Small intestine (tissue), 7 donors: ENCODE data around the gene DYNC1H1. TPM values are rescaled to one million over a fixed set of nuclear protein-coding genes. Genes with fewer than 3 reads are reported as not detected.
"Not testable (repeated sequence)": the region's sequence is repeated elsewhere in the genome, so short reads cannot be mapped to it uniquely, and the experiment has no call there.

Experiments
- DNase-seq, 2 donors: peaks; one replicate each; pipeline versions ENCODE4 v3.0.0 to v3.0.0-alpha.2; 2013
- FAIRE-seq: peaks from 2 replicates; lab custom pipeline; 2012; peaks lifted over from hg19 to GRCh38; lab: Jason Lieb, UNC
- H3K27ac ChIP-seq, 3 donors: one replicate each; pipeline ENCODE4 v1.5.1; 2013; ENCODE audit warnings: low read length in 2 of 3, mild to moderate bottlenecking in 2 of 3, control low read depth in 1 of 3, inconsistent platforms in 1 of 3, low read depth in 1 of 3, moderate library complexity in 1 of 3
- H3K27me3 ChIP-seq, 3 donors: one replicate each; pipeline ENCODE4 v1.6.1; 2013; ENCODE audit warnings: low read length in 3 of 3, inconsistent platforms in 1 of 3; ENCODE audit not compliant: control insufficient read depth in 3 of 3, insufficient read depth in 3 of 3
- H3K36me3 ChIP-seq, 3 donors: one replicate each; pipeline ENCODE4 v1.6.1; 2013; ENCODE audit warnings: low read length in 3 of 3, inconsistent platforms in 1 of 3, low read depth in 1 of 3, mild to moderate bottlenecking in 1 of 3, moderate library complexity in 1 of 3; ENCODE audit not compliant: control insufficient read depth in 3 of 3, insufficient read depth in 2 of 3
- H3K4me1 ChIP-seq, 3 donors: one replicate each; pipeline ENCODE4 v1.6.1; 2013; ENCODE audit warnings: low read length in 2 of 3, inconsistent platforms in 1 of 3, low read depth in 1 of 3, mild to moderate bottlenecking in 1 of 3, moderate library complexity in 1 of 3; ENCODE audit not compliant: control insufficient read depth in 3 of 3, insufficient read depth in 2 of 3
- H3K4me3 ChIP-seq, 3 donors: one replicate each; pipeline ENCODE4 v1.5.1; 2013; ENCODE audit warnings: low read length in 3 of 3, control low read depth in 1 of 3, inconsistent platforms in 1 of 3, low read depth in 1 of 3, mild to moderate bottlenecking in 1 of 3, moderate library complexity in 1 of 3
- H3K9me3 ChIP-seq, 2 donors: one replicate each; pipeline ENCODE4 v1.6.1; 2013; ENCODE audit warnings: low read depth in 1 of 2, low read length in 1 of 2; ENCODE audit not compliant: control insufficient read depth in 2 of 2, insufficient read depth in 1 of 2
- WGBS, 3 donors: extraction: QIAGEN DNeasy Blood & Tissue Kit; methylation state at CpG; one replicate each; pipeline ENCODE4 v1.1.7; 2013; 5-methylcytosine and 5-hydroxymethylcytosine counted together
- polyA plus RNA-seq, 4 donors: library from polyadenylated mRNA; stranded (reverse) in 3 of 4; unstranded in 1 of 4; fragments of 200-250 nt in 3 of 4; fragments of 120-200 nt in 1 of 4; gene quantifications; one replicate each; pipeline versions ENCODE4 v1.2.1 to v1.2.3, GENCODE V29; 2013
- donor health status: healthy with polysubstance abuse.
- donor health status: control.
- donor health status: control.
- donor health status: Bipolar disorder and iron deficiency.
- donor health status: healthy.

Gene DYNC1H1
- polyA plus RNA-seq, 4 donors = 74.3 to 248 (median 116) TPM

DNA sequence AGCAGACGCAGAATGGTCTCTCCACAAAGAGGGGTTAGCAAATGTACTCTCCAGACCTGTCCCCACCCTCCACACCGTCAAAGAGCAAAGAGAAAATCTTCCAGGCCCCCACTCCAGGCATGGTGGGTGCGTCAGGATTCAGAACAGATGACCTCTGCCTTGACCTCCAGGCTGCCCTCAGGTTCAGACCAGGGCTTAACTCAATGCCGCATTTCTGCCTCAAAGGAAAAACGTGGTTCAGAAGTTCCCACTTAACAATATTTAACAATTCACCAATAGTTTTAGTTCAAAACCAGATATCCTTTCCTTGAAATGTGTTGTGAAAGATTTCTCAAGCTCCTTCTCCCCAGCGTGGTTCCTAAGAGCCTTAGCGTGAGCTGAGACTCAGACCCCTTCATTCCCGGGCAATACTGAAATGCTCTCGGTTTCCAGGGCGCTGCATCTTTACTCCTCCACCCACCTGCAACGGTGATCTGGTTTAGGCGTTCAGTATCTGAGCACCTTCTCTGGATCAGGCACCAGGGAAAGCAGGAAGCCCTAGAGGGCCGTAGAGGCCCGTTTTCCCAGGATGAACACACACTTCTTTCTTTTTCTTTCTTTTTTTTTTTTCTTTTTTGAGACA, 99.5 kb downstream of the DYNC1H1 start:
- 50 to 69% (median 64%) methylated on average over 14 of the region's 14 CpGs for WGBS, 3 donors
- peaks cover 0 to 7% (median 0%) of the 10 kb centered on the region in 3 donors for H3K4me1 ChIP-seq
- DNase-seq = no peak
- H3K36me3 ChIP-seq = no peaks in the 10 kb centered on the region
- no peaks in the 10 kb centered on the region for H3K27me3 ChIP-seq
- no peaks in the 10 kb centered on the region for H3K9me3 ChIP-seq
- H3K27ac ChIP-seq = peak overlapping the region in 1 of 3 donors; percentile 24
- FAIRE-seq = no peak
- no peak overlapping the region for H3K4me3 ChIP-seq

DNA sequence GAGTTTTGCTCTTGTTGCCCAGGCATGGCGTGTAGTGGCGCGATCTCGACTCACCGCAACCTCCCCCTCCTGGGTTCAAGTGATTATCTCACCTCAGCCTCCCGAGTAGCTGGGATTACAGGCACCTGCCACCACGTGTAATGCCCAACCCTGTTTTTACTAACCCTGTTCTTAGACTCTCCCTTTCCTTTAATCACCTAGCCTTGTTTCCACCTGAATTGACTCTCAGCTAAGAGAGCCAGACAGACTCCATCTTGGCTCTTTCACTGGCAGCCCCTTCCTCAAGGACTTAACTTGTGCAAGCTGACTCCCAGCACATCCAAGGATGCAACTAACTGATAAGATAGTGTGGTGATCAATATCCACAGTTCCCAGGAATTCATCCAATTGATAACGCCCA, 100.2 kb downstream of the DYNC1H1 start:
- 65 to 83% (median 76%) methylated on average over 8 of the region's 8 CpGs for WGBS, 3 donors
- H3K27me3 ChIP-seq, H3K4me3 ChIP-seq, H3K36me3 ChIP-seq, DNase-seq, H3K27ac ChIP-seq, FAIRE-seq, H3K9me3 ChIP-seq, H3K4me1 ChIP-seq: not testable (repeated sequence)

DNA sequence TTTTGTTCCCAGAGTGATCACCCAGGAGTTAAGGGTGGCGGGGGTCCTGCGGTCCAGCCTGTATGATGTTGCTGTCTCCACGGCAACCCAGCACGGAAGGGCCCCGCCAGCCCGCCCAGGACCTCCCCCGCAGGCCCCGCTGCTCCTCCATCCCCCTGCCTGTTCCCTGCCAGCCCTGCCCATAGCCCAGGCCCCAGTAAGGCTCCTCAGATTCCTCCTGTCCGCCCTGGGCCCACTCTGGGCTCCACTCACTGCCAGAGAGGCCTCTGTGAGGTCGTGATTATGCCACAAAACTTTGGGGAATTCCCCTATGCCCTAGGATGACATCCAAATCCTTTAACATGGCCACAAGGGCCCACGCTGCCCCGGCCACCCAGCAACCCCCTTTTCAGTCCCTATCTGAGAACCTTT, 101.7 kb downstream of the DYNC1H1 start:
- WGBS, 3 donors = 86 to 92% (median 86%) methylated on average over 12 of the region's 12 CpGs
- FAIRE-seq = no peak
- DNase-seq = no peak
- H3K4me3 ChIP-seq = no peak overlapping the region
- H3K27ac ChIP-seq = no peak overlapping the region
- H3K27me3 ChIP-seq = no peaks in the 10 kb centered on the region
- H3K9me3 ChIP-seq = no peaks in the 10 kb centered on the region
- no peaks in the 10 kb centered on the region for H3K36me3 ChIP-seq
- peaks cover 0 to 7% (median 0%) of the 10 kb centered on the region in 3 donors for H3K4me1 ChIP-seq

DNA sequence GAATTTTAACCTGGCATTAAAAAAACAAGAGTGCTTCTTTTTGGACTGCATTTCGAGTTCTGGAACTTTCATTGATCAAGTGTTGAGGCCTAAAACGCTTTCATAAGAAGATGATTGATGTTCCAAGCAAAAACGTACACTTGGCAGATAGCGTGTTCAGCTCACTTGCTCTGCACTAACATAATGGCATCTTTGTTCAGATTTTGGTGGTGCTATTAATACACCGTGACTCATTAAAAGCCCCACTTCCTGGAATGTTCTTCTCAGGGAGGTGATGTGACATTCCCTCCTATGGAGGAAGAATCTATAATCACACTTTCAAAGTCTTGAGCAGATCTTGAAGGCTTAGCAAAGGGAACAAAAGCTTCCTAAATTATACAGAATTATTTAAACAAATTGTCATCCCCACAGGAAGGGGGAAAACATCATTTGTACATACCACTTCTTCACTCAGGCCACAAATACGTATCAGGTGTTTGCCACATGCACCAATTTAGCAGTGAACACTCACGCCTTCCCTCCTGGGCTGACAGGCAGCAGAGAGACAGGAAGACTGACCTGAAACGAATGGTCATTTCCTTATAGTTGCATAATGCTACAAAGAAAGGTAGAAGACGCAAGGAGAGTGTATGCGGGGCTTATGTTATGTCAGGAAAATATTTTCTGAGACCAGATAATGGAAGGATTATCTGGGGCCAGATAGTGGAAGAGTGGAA, 107.1 kb downstream of the DYNC1H1 start:
- DNase-seq (no peak), FAIRE-seq (no peak)
- Histone ChIP-seq H3K36me3 (peaks cover 0 to 4% (median 0%) of the 10 kb centered on the region in 3 donors), H3K9me3 (peaks cover 0 to 3% of the 10 kb centered on the region in 2 donors), H3K4me1 (no peaks in the 10 kb centered on the region), H3K27me3 (no peaks in the 10 kb centered on the region), H3K4me3 (no peak overlapping the region), H3K27ac (peak overlapping the region in 1 of 3 donors; percentile 63)
- WGBS, 3 donors = 42 to 54% (median 43%) methylated on average over 10 of the region's 10 CpGs

DNA sequence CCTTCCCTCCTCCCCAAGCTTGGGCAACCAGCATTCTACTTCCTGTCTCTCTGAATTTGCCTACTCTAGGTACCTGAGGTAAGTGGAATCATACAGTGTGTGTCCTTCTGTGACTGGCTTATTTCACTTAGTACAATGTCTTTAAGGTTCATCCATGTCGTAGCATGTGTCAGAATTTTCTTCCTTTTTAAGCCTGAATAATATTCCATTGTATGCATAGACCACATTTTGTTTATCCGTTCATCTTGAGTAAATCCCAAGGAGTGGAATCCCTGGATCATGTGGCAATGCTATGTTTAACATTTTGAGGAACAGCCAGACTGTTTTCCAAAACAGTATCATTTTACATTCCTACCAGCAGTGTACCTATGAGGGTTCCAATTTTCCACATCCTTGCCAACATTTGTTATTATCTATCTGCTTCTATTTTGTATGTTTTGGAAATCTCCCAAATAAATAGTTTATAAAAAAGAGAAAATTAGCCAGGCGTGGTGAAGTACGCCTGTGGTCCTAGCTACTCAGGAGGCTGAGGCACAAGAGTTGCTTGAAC, 110.1 kb downstream of the DYNC1H1 start:
- H3K9me3 ChIP-seq = peaks cover 0 to 3% of the 10 kb centered on the region in 2 donors
- no peak for FAIRE-seq
- no peak for DNase-seq
- H3K4me1 ChIP-seq = no peaks in the 10 kb centered on the region
- peaks cover 0 to 25% (median 2%) of the 10 kb centered on the region in 3 donors for H3K36me3 ChIP-seq
- 81 to 95% (median 95%) methylated on average over 4 of the region's 4 CpGs for WGBS, 3 donors
- no peak overlapping the region for H3K27ac ChIP-seq
- H3K4me3 ChIP-seq = no peak overlapping the region
- no peaks in the 10 kb centered on the region for H3K27me3 ChIP-seq

DNA sequence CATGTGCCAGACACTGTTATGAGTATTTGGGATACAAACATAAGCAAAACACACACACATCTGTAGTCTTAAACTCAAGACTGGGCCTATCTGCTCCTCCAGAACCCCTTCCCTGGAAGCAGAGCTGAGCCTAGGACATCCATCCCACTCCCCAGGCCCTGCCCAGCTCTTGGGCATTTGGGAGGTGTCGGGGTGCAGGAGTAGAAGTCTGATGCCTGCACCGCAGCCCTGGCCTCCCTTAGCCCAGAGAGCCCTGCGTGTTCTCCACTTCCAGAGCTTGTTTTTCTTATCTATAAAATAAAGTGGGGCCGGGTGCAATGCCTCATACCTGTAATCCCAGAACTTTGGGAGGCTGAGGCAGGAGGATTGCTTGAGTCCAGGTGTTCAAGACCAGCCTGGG, 110.8 kb downstream of the DYNC1H1 start:
- Histone ChIP-seq H3K27ac (no peak overlapping the region), H3K36me3 (peaks cover 0 to 29% (median 2%) of the 10 kb centered on the region in 3 donors), H3K4me3 (no peak overlapping the region), H3K4me1 (no peaks in the 10 kb centered on the region), H3K9me3 (peaks cover 0 to 3% of the 10 kb centered on the region in 2 donors), H3K27me3 (no peaks in the 10 kb centered on the region)
- DNase-seq (no peak), FAIRE-seq (no peak)
- WGBS, 3 donors = 84 to 88% (median 87%) methylated on average over 4 of the region's 4 CpGs

DNA sequence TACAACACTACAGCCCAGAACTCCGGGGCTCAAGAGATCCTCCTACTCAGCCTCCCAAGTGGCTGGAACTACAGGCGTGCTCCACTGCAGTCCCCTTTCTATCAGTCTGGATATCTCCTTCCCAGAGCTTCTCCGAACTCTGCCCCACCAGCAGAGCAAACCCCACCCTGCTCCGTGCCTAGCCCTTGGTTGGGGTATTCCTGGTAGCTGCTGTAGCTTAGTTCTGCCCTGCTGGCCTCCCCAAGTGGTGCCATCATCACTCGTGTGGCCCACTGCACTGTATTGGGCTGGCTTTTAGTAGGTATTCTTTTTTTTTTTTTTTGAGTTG, 113.0 kb downstream of the DYNC1H1 start:
- Histone ChIP-seq H3K4me1 (no peaks in the 10 kb centered on the region), H3K36me3 (peaks cover 8 to 36% (median 9%) of the 10 kb centered on the region in 3 donors), H3K9me3 (peaks cover 0 to 3% of the 10 kb centered on the region in 2 donors), H3K27ac (no peak overlapping the region), H3K27me3 (no peaks in the 10 kb centered on the region), H3K4me3 (no peak overlapping the region)
- DNase-seq = no peak
- 83 to 87% (median 84%) methylated on average over 5 of the region's 5 CpGs for WGBS, 3 donors
- no peak for FAIRE-seq

DNA sequence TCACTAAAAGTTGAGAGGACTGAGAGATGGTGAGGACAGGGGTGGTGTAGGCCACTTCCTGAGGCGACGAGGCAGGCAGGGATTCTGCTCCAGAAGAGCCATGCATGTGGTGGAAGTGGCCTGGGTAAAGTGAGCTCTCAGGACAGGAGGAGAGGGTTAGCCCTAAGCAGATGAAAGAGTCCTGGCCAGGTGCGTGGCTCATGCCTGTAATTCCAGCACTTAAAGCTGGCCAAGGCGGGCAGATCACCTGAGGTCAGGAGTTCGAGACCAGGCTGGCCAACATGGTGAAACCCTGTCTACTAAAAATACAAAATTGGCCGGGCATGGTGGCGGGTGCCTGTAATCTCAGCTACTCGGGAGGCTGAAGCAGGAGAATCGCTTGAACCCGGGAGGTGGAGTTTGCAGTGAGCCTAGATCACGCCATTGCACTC, 114.0 kb downstream of the DYNC1H1 start:
- H3K36me3 ChIP-seq = peaks cover 8 to 41% (median 9%) of the 10 kb centered on the region in 3 donors
- 89 to 93% (median 92%) methylated on average over 11 of the region's 11 CpGs for WGBS, 3 donors
- H3K4me3 ChIP-seq, H3K4me1 ChIP-seq, H3K27ac ChIP-seq, DNase-seq, H3K9me3 ChIP-seq, FAIRE-seq, H3K27me3 ChIP-seq: not testable (repeated sequence)
